ENCODE measurements around the gene TOB1.
A peak's percentile ranks its signal among the peaks of the same experiment; 100 is the strongest.

Gene TOB1

GRCh38 chr17:50832267-50832863 is 33.8 kb downstream of the TOB1 start:
- Mint-ChIP-seq H3K9me3 (no peaks in the 10 kb centered on the region), H3K4me1 (ENCODE audit: low read depth) (peaks cover 40% of the 10 kb centered on the region), H3K27me3 (peaks cover 25% of the 10 kb centered on the region), H3K4me3 (no peak overlapping the region), H3K36me3 (ENCODE audit: low read depth) (no peaks in the 10 kb centered on the region), H3K27ac (no peak overlapping the region)
- intact Hi-C loops (cut with micrococcal nuclease), result no loop called here

GRCh38 chr17:50831471-50831928 is 34.7 kb downstream of the TOB1 start:
- Mint-ChIP-seq H3K4me1 (ENCODE audit: low read depth) (peaks cover 40% of the 10 kb centered on the region), H3K36me3 (ENCODE audit: low read depth) (no peaks in the 10 kb centered on the region), H3K27ac (peak overlapping the region; percentile 31), H3K27me3 (peaks cover 25% of the 10 kb centered on the region), H3K9me3 (no peaks in the 10 kb centered on the region), H3K4me3 (no peak overlapping the region)
- intact Hi-C loops (cut with micrococcal nuclease), result no loop called here

GRCh38 chr17:50830994-50831393 is 35.2 kb downstream of the TOB1 start:
- intact Hi-C loops (cut with micrococcal nuclease), result no loop called here
- Mint-ChIP-seq H3K9me3 (no peaks in the 10 kb centered on the region), H3K4me3 (no peak overlapping the region), H3K4me1 (ENCODE audit: low read depth) (peaks cover 40% of the 10 kb centered on the region), H3K27me3 (peaks cover 22% of the 10 kb centered on the region), H3K27ac (peak overlapping the region; percentile 31), H3K36me3 (ENCODE audit: low read depth) (no peaks in the 10 kb centered on the region)

GRCh38 chr17:50830352-50830751 is 35.8 kb downstream of the TOB1 start:
- no peaks in the 10 kb centered on the region for H3K36me3 Mint-ChIP-seq (ENCODE audit: low read depth)
- intact Hi-C loops (cut with micrococcal nuclease), result no loop called here
- peaks cover 40% of the 10 kb centered on the region for H3K4me1 Mint-ChIP-seq (ENCODE audit: low read depth)
- no peaks in the 10 kb centered on the region for H3K9me3 Mint-ChIP-seq
- H3K4me3 Mint-ChIP-seq, result no peak overlapping the region
- H3K27me3 Mint-ChIP-seq, result peaks cover 16% of the 10 kb centered on the region
- H3K27ac Mint-ChIP-seq, result peak overlapping the region; percentile 70

GRCh38 chr17:50829332-50829731 is 36.8 kb downstream of the TOB1 start:
- intact Hi-C loops (cut with micrococcal nuclease), result no loop called here

GRCh38 chr17:50828508-50829170 is 37.5 kb downstream of the TOB1 start:
- Mint-ChIP-seq H3K36me3 (ENCODE audit: low read depth) (no peaks in the 10 kb centered on the region), H3K9me3 (no peaks in the 10 kb centered on the region), H3K27me3 (no peaks in the 10 kb centered on the region), H3K4me1 (ENCODE audit: low read depth) (peaks cover 40% of the 10 kb centered on the region), H3K27ac (peak overlapping the region; percentile 70), H3K4me3 (no peak overlapping the region)
- intact Hi-C loops (cut with micrococcal nuclease), result no loop called here

More at GRCh38 chr17:50829332-50829731, 36.8 kb downstream of the TOB1 start:
- peak overlapping the region; percentile 70 for H3K27ac Mint-ChIP-seq
- no peaks in the 10 kb centered on the region for H3K36me3 Mint-ChIP-seq (ENCODE audit: low read depth)
- H3K4me1 Mint-ChIP-seq (ENCODE audit: low read depth), result peaks cover 40% of the 10 kb centered on the region
- peaks cover 6% of the 10 kb centered on the region for H3K27me3 Mint-ChIP-seq
- no peaks in the 10 kb centered on the region for H3K9me3 Mint-ChIP-seq
- no peak overlapping the region for H3K4me3 Mint-ChIP-seq

- Mint-ChIP-seq H3K4me3 (no peak overlapping the region), H3K9me3 (no peaks in the 10 kb centered on the region), H3K36me3 (ENCODE audit: low read depth) (no peaks in the 10 kb centered on the region), H3K27ac (no peak overlapping the region), H3K4me1 (ENCODE audit: low read depth) (peaks cover 24% of the 10 kb centered on the region), H3K27me3 (peaks cover 7% of the 10 kb centered on the region)
- intact Hi-C loops (cut with micrococcal nuclease), result no loop called here
Observed at GRCh38 chr17:50825188-50825587, 41.0 kb downstream of the TOB1 start.

GRCh38 chr17:50824429-50824828 is 41.7 kb downstream of the TOB1 start:
- intact Hi-C loops (cut with micrococcal nuclease), result no loop called here
- no peak overlapping the region for H3K4me3 Mint-ChIP-seq
- H3K27ac Mint-ChIP-seq, result no peak overlapping the region
- H3K9me3 Mint-ChIP-seq, result no peaks in the 10 kb centered on the region
- H3K27me3 Mint-ChIP-seq, result peaks cover 10% of the 10 kb centered on the region
- peaks cover 17% of the 10 kb centered on the region for H3K4me1 Mint-ChIP-seq (ENCODE audit: low read depth)
- no peaks in the 10 kb centered on the region for H3K36me3 Mint-ChIP-seq (ENCODE audit: low read depth)

- no peak overlapping the region for H3K27ac Mint-ChIP-seq
- H3K4me3 Mint-ChIP-seq, result no peak overlapping the region
- intact Hi-C loops (cut with micrococcal nuclease), result no loop called here
- H3K9me3 Mint-ChIP-seq, result no peaks in the 10 kb centered on the region
- peaks cover 14% of the 10 kb centered on the region for H3K27me3 Mint-ChIP-seq
- H3K36me3 Mint-ChIP-seq (ENCODE audit: low read depth), result no peaks in the 10 kb centered on the region
- peaks cover 14% of the 10 kb centered on the region for H3K4me1 Mint-ChIP-seq (ENCODE audit: low read depth)
Observed at GRCh38 chr17:50822550-50822949, 43.6 kb downstream of the TOB1 start.

GRCh38 chr17:50820651-50821050 is 45.5 kb downstream of the TOB1 start:
- Mint-ChIP-seq H3K9me3 (no peaks in the 10 kb centered on the region), H3K27ac (no peak overlapping the region), H3K36me3 (ENCODE audit: low read depth) (no peaks in the 10 kb centered on the region), H3K4me3 (no peak overlapping the region), H3K4me1 (ENCODE audit: low read depth) (peaks cover 29% of the 10 kb centered on the region), H3K27me3 (peaks cover 18% of the 10 kb centered on the region)
- intact Hi-C loops (cut with micrococcal nuclease), result no loop called here

- intact Hi-C loops (cut with micrococcal nuclease), result no loop called here
- H3K4me1 Mint-ChIP-seq (ENCODE audit: low read depth), result peaks cover 35% of the 10 kb centered on the region
- no peak overlapping the region for H3K4me3 Mint-ChIP-seq
- no peak overlapping the region for H3K27ac Mint-ChIP-seq
- no peaks in the 10 kb centered on the region for H3K36me3 Mint-ChIP-seq (ENCODE audit: low read depth)
- peaks cover 19% of the 10 kb centered on the region for H3K27me3 Mint-ChIP-seq
- H3K9me3 Mint-ChIP-seq, result no peaks in the 10 kb centered on the region
Observed at GRCh38 chr17:50818921-50819657, 47.1 kb downstream of the TOB1 start.

GRCh38 chr17:50818261-50818660 is 47.9 kb downstream of the TOB1 start:
- no peak overlapping the region for H3K27ac Mint-ChIP-seq
- H3K9me3 Mint-ChIP-seq, result no peaks in the 10 kb centered on the region
- H3K4me1 Mint-ChIP-seq (ENCODE audit: low read depth), result peaks cover 35% of the 10 kb centered on the region
- H3K36me3 Mint-ChIP-seq (ENCODE audit: low read depth), result no peaks in the 10 kb centered on the region
- intact Hi-C loops (cut with micrococcal nuclease), result no loop called here
- H3K27me3 Mint-ChIP-seq, result peaks cover 21% of the 10 kb centered on the region
- H3K4me3 Mint-ChIP-seq, result no peak overlapping the region

- H3K4me3 Mint-ChIP-seq, result no peak overlapping the region
- peaks cover 21% of the 10 kb centered on the region for H3K27me3 Mint-ChIP-seq
- intact Hi-C loops (cut with micrococcal nuclease), result loop anchor here (2.0 kb wide), 1 partner anchor 35 kb away; no protein-coding TSS in a partner anchor
- H3K36me3 Mint-ChIP-seq (ENCODE audit: low read depth), result no peaks in the 10 kb centered on the region
- peaks cover 35% of the 10 kb centered on the region for H3K4me1 Mint-ChIP-seq (ENCODE audit: low read depth)
- no peak overlapping the region for H3K27ac Mint-ChIP-seq
- H3K9me3 Mint-ChIP-seq, result no peaks in the 10 kb centered on the region
Observed at GRCh38 chr17:50817838-50818237, 48.3 kb downstream of the TOB1 start.
